ENCODE results near the gene CFHR1. TPM values are rescaled to one million over a fixed set of nuclear protein-coding genes. Genes with fewer than 3 reads are reported as not detected.
"Not testable (repeated sequence)": the region's sequence is repeated elsewhere in the genome, so short reads cannot be mapped to it uniquely, and the experiment has no call there.

CFHR1 gene
- not detected for total RNA-seq

DNA sequence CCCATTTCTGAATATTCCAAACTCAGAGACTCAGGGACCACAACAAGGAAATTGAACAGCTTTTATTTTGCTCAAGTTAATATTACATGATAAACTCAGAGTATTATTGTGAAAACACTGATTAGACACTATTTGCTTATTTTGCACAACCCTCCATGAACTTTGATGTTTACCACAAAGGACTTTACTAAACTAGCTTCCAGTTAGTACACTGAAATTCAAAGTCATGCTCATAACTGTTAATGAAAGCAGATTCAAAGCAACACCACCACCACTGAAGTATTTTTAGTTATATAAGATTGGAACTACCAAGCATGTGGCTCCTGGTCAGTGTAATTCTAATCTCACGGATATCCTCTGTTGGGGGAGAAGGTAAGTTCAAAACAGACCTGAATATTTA is at the start of gene CFHR1:
CFHR1 (plus strand) TSS at position 201 of the 400 bp plus-strand sequence; CDS start at position 315, 114 bp downstream.
- no CpG with 5 or more reads among the region's 1 CpG for WGBS, 2 donors
- intact Hi-C loops (cut with DNase I; ENCODE audit: low total_unique reads); H3K4me3 ChIP-seq (ENCODE audit: low read depth, poor library complexity, severe bottlenecking); DNase-seq (ENCODE audit: low spot score in 2 of 2): not testable (repeated sequence)

- intact Hi-C loops (cut with DNase I; ENCODE audit: low total_unique reads); DNase-seq (ENCODE audit: low spot score in 2 of 2); H3K4me3 ChIP-seq (ENCODE audit: low read depth, poor library complexity, severe bottlenecking): not testable (repeated sequence)
- WGBS, 2 donors = 81 to 91% methylated on average over 4 of the region's 4 CpGs
Observed at GRCh38 chr1:196769823-196770222, 49.7 kb upstream of the CFHR1 start.

DNA sequence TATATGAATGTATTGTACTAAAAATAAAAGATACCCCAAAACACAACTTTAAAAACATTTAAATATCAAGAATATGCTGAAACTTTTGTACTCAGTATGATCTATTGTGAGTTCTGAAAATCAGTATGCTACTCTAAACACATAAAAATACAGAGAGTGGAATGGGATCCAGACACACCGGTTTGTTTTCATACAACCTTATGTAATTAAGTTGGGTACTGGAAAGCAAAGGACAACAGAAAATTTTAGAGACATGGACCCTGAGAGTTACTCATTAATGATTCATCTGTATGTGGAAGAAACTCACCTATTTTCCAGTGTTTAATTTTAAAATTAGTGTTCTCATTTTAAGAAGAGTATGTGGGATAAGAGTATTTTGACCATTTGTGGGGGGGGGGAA is 45.8 kb upstream of the CFHR1 start:
- intact Hi-C loops (cut with DNase I; ENCODE audit: low total_unique reads) = no loop called here

DNA sequence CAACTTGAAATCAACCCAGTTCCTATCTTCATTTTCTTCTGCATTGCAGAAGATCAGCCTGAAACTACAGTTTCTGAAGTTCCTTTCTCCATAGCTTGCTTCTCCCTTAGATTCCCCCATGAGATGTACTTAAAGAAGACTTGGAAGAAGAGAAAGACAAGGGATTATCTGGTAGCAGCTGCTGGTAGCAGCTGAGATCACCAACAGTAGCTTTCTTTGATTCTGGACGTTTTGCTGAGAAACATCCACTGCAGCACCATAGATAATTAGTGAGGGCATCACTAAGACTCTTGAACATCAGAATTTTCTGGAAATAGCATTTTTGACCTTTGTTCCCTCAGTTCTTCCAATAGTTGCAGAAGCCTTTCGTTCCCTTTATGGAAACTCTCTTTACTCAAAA is 45.4 kb upstream of the CFHR1 start:
- TF ChIP-seq CTCF (IDR thresholded peaks at IDR 0.05) = no peak
- no peak for TF ChIP-seq POLR2A (IDR thresholded peaks at IDR 0.05)
- DNase-seq (ENCODE audit: low spot score in 2 of 2) = no peak
- 40 to 48% methylated on average over 2 of the region's 2 CpGs for WGBS, 2 donors
- intact Hi-C loops (cut with DNase I; ENCODE audit: low total_unique reads) = no loop called here
- no peak overlapping the region for H3K4me3 ChIP-seq (ENCODE audit: low read depth, poor library complexity, severe bottlenecking)

More for the DNA sequence above, 45.8 kb upstream of the CFHR1 start:
- TF ChIP-seq CTCF (IDR thresholded peaks at IDR 0.05) (no peak), POLR2A (IDR thresholded peaks at IDR 0.05) (no peak)
- no peak for DNase-seq (ENCODE audit: low spot score in 2 of 2)
- WGBS, 2 donors = 80 to 100% methylated on average over 1 of the region's 1 CpG
- no peak overlapping the region for H3K4me3 ChIP-seq (ENCODE audit: low read depth, poor library complexity, severe bottlenecking)

GRCh38 chr1:196774603-196775002 is 44.9 kb upstream of the CFHR1 start, which contains the start of gene CFHR3:
TSS of gene CFHR3 (plus strand) at chr1:196774840. CDS start at chr1:196774887, 47 bp downstream.
- no peak for DNase-seq (ENCODE audit: low spot score in 2 of 2)
- intact Hi-C loops (cut with DNase I; ENCODE audit: low total_unique reads) = no loop called here
- TF ChIP-seq POLR2A (IDR thresholded peaks at IDR 0.05) (no peak), CTCF (IDR thresholded peaks at IDR 0.05) (no peak)

DNA sequence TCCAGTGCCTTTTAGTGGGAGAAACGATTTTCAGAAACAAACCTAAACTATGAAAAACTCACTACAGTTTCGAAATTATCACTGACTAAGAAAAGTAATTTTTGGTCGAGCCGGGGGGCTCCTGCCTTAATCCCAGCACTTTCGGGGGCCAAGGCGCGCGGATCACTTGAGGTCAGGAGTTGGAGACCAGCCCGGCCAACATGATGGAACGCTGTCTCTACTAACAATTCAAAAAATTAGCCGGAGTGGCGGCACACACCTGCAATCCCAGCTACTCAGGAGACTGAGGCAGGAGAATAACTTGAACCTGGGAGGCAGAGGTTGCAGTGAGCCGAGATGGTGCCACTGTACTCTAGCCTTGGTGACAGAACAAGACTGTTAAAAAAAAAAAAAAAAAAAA is 41.9 kb upstream of the CFHR1 start:
- 91 to 93% methylated on average over 12 to 13 of the region's 13 CpGs for WGBS, 2 donors
- no peak overlapping the region for H3K4me3 ChIP-seq (ENCODE audit: low read depth, poor library complexity, severe bottlenecking)
- TF ChIP-seq CTCF (IDR thresholded peaks at IDR 0.05) = no peak
- TF ChIP-seq POLR2A (IDR thresholded peaks at IDR 0.05) = no peak
- DNase-seq (ENCODE audit: low spot score in 2 of 2) = no peak
- intact Hi-C loops (cut with DNase I; ENCODE audit: low total_unique reads) = no loop called here

More at GRCh38 chr1:196774603-196775002, 44.9 kb upstream of the CFHR1 start, which contains the start of gene CFHR3:
- H3K4me3 ChIP-seq (ENCODE audit: low read depth, poor library complexity, severe bottlenecking) = no peak within 1 kb of the TSS

- TF ChIP-seq CTCF (IDR thresholded peaks at IDR 0.05) = no peak
- no peak for TF ChIP-seq POLR2A (IDR thresholded peaks at IDR 0.05)
- 87 to 96% methylated on average over 1 of the region's 1 CpG for WGBS, 2 donors
Observed at GRCh38 chr1:196779093-196779492, 40.4 kb upstream of the CFHR1 start.

DNA sequence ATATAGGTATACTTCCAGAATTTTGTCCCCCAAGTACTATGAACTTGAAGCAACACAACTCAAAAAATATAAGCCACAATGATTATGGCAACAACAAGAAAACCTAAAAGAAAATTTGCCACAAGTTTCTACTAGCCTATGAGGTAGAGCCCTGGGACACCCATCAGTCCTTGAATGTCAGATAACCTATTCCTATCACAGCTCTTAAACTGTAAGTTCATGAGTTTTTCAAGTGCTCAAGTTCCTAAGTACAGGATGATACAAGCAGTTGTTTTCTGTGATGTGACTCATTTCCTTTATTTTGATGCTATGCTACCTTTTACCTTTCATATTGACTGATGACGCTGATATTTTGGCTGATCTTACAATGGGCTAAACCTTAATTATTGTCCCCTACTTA is 28.3 kb upstream of the CFHR1 start:
- DNase-seq (ENCODE audit: low spot score in 2 of 2); intact Hi-C loops (cut with DNase I; ENCODE audit: low total_unique reads); H3K4me3 ChIP-seq (ENCODE audit: low read depth, poor library complexity, severe bottlenecking): not testable (repeated sequence)
- 94 to 100% methylated on average over 1 of the region's 1 CpG for WGBS, 2 donors

More at GRCh38 chr1:196779093-196779492, 40.4 kb upstream of the CFHR1 start:
- intact Hi-C loops (cut with DNase I; ENCODE audit: low total_unique reads) = no loop called here
- DNase-seq (ENCODE audit: low spot score in 2 of 2) = no peak
- no peak overlapping the region for H3K4me3 ChIP-seq (ENCODE audit: low read depth, poor library complexity, severe bottlenecking)

GRCh38 chr1:196794103-196794502 is 25.4 kb upstream of the CFHR1 start:
- DNase-seq (ENCODE audit: low spot score in 2 of 2); H3K4me3 ChIP-seq (ENCODE audit: low read depth, poor library complexity, severe bottlenecking); intact Hi-C loops (cut with DNase I; ENCODE audit: low total_unique reads): not testable (repeated sequence)
- 27 to 50% methylated on average over 2 to 4 of the region's 4 CpGs for WGBS, 2 donors

Measured in lower leg skin (tissue), 4 donors.